ENCODE data around the gene PTP4A2. TPM values are rescaled to one million over a fixed set of nuclear protein-coding genes. Genes with fewer than 3 reads are reported as not detected.

Gene PTP4A2
- total and polyA plus RNA-seq, 2 of the 8 experiments (the other 6 are each of a cell fraction or from before 2014, with no cell fraction given), result 87.4 to 214 TPM

GRCh38 chr1:31980835-31981455, 42.8 kb upstream of the PTP4A2 start:
- Histone ChIP-seq H2BK120ac (replicated peaks; ENCODE audit: low read depth, low read length) (no peak overlapping the region), H4K8ac (ENCODE audit: extremely low read depth, insufficient read depth, low read length) (no peak overlapping the region), H3K4me2 (ENCODE audit: insufficient read depth in 1 of 2, low read depth in 2 of 2, low read length in 2 of 2) (no peak overlapping the region), H2AFZ (ENCODE audit: low read length) (no peak overlapping the region), H3K79me1 (ENCODE audit: low read depth, low read length) (no peaks in the 10 kb centered on the region), H2AK5ac (ENCODE audit: low read depth, low read length) (no peak overlapping the region), H3K9me3 (ENCODE audit: insufficient read depth in 2 of 2, low read depth in 1 of 2, low read length in 1 of 2) (0 out of 4 replicates have a peak, but pooled peaks cover 0 to 3% of the 10 kb centered on the region in 2 experiments), H2BK20ac (ENCODE audit: low read length) (no peak overlapping the region), H2BK12ac (ENCODE audit: low read depth, low read length) (no peak overlapping the region), H3K79me2 (ENCODE audit: control insufficient read depth in 1 of 2, insufficient read depth in 2 of 2, low read length in 2 of 2) (no peaks in the 10 kb centered on the region), H3K27ac (ENCODE audit: low read depth, low read length) (no peak overlapping the region), H2BK15ac (ENCODE audit: low read length) (no peak overlapping the region), H4K5ac (ENCODE audit: insufficient read length, low read depth, low read length) (no peak overlapping the region), H3K36me3 (ENCODE audit: control insufficient read depth in 2 of 4, insufficient read depth in 4 of 4, low read length in 3 of 4) (no peaks in the 10 kb centered on the region), H3K4ac (replicated peaks; ENCODE audit: insufficient read length, low read depth, low read length) (no peak overlapping the region), H3K14ac (ENCODE audit: insufficient read length) (no peak overlapping the region), H3K4me3 (ENCODE audit: extremely low read depth in 1 of 4, insufficient read depth in 2 of 4, low read depth in 3 of 4, low read length in 4 of 4) (no peak overlapping the region), H3K56ac (replicated peaks; ENCODE audit: insufficient read length, low read depth, low read length) (no peak overlapping the region), H3K9ac (replicated peaks in 1 of 4; ENCODE audit: extremely low read depth in 1 of 4, low read depth in 3 of 4, low read length in 3 of 4) (no peak overlapping the region), H4K91ac (replicated peaks; ENCODE audit: insufficient read length, low read length) (no peak overlapping the region), H3K18ac (ENCODE audit: extremely low read depth, low read length) (no peak overlapping the region), H3K23me2 (ENCODE audit: low read depth, low read length) (no peaks in the 10 kb centered on the region), H3K4me1 (replicated peaks in 1 of 4; ENCODE audit: control insufficient read depth in 3 of 4, insufficient read depth in 4 of 4, low read length in 3 of 4) (no peaks in the 10 kb centered on the region), H3K27me3 (replicated peaks in 1 of 4; ENCODE audit: control insufficient read depth in 3 of 4, extremely low read depth in 1 of 4, insufficient read depth in 3 of 4, low read length in 3 of 4) (no peaks in the 10 kb centered on the region), H4K20me1 (replicated peaks in 1 of 2; ENCODE audit: control insufficient read depth in 1 of 2, insufficient read depth in 2 of 2, low read length in 2 of 2) (no peaks in the 10 kb centered on the region), H2BK5ac (ENCODE audit: low read depth, low read length) (no peak overlapping the region), H3K23ac (ENCODE audit: insufficient read length) (no peak overlapping the region)
- WGBS, 2 experiments (ENCODE audit: extremely low coverage in 1 of 2, insufficient coverage in 1 of 2, insufficient read length in 1 of 2, insufficient replicate concordance in 2 of 2, low coverage in 1 of 2, low lambda C conversion rate in 2 of 2, missing lambda C conversion rate in 1 of 2), result 89% methylated on average over 10 of the region's 10 CpGs; no CpG with 5 or more reads in 1 of the 2 experiments
- ChIA-PET CTCF (ENCODE audit: partially characterized antibody) (interaction anchor here (0.7 to 8.1 kb wide), 2 partner anchors 18 to 23 kb away, joined by 6 to 48 read pairs; no protein-coding TSS in a partner anchor), POLR2A (ENCODE audit: partially characterized antibody) (no interaction called here)
- TF ChIP-seq TEAD4 (IDR thresholded peaks at IDR 0.05; ENCODE audit: low read depth, low read length) (no peak), SUZ12 (IDR thresholded peaks at IDR 0.05; ENCODE audit: low read length) (no peak), CTBP2 (IDR thresholded peaks at IDR 0.05; ENCODE audit: borderline replicate concordance, insufficient read depth, insufficient read length, low read length) (no peak), SIN3A (conservative IDR thresholded peaks at IDR 0.05 in 1 of 2, IDR thresholded peaks at IDR 0.05 in 1 of 2; ENCODE audit: low read depth in 1 of 2, low read length in 2 of 2) (no peak), SP4 (IDR thresholded peaks at IDR 0.05; ENCODE audit: low read length) (no peak), JUND (IDR thresholded peaks at IDR 0.05; ENCODE audit: low read length) (no peak)
- FAIRE-seq (no peak), DNase-seq (ENCODE audit: low read depth in 1 of 2, low spot score in 2 of 2) (no peak)
